ENCODE data around the gene POU4F1.

Gene POU4F1

GRCh38 chr13:78599645-78600279, 3.6 kb downstream of the POU4F1 start:
- Histone ChIP-seq H3K4me2 (ENCODE audit: low read length) (no peak overlapping the region), H3K27me3 (ENCODE audit: control insufficient read depth, insufficient read depth, low read length) (peaks cover 27% of the 10 kb centered on the region), H2AFZ (no peak overlapping the region), H3K9ac (no peak overlapping the region), H3K79me2 (no peaks in the 10 kb centered on the region), H3K27ac (no peak overlapping the region), H3K4me1 (no peaks in the 10 kb centered on the region), H3K9me3 (ENCODE audit: control insufficient read depth, low read length) (no peaks in the 10 kb centered on the region), H3K4me3 (ENCODE audit: low read depth, low read length) (no peak overlapping the region), H3K36me3 (ENCODE audit: control insufficient read depth, insufficient read depth, low read length) (no peaks in the 10 kb centered on the region)
- no peak for TF ChIP-seq CTCF (IDR thresholded peaks at IDR 0.05)

- H3K27me3 ChIP-seq (ENCODE audit: control insufficient read depth, insufficient read depth, low read length) = peaks cover 27% of the 10 kb centered on the region
- no peaks in the 10 kb centered on the region for H3K4me1 ChIP-seq
- H3K36me3 ChIP-seq (ENCODE audit: control insufficient read depth, insufficient read depth, low read length) = no peaks in the 10 kb centered on the region
- no peaks in the 10 kb centered on the region for H3K79me2 ChIP-seq
- H3K4me3 ChIP-seq (ENCODE audit: low read depth, low read length) = no peak overlapping the region
- H3K9ac ChIP-seq = no peak overlapping the region
- H2AFZ ChIP-seq = no peak overlapping the region
- no peaks in the 10 kb centered on the region for H3K9me3 ChIP-seq (ENCODE audit: control insufficient read depth, low read length)
- no peak for TF ChIP-seq CTCF (IDR thresholded peaks at IDR 0.05)
- H3K4me2 ChIP-seq (ENCODE audit: low read length) = no peak overlapping the region
- H3K27ac ChIP-seq = no peak overlapping the region
These were observed 4.2 kb downstream of the POU4F1 start for GRCh38 chr13:78598966-78599644.

GRCh38 chr13:78598116-78598781, 5.1 kb downstream of the POU4F1 start:
- Histone ChIP-seq H3K9ac (no peak overlapping the region), H3K4me1 (no peaks in the 10 kb centered on the region), H3K36me3 (ENCODE audit: control insufficient read depth, insufficient read depth, low read length) (no peaks in the 10 kb centered on the region), H3K9me3 (ENCODE audit: control insufficient read depth, low read length) (no peaks in the 10 kb centered on the region), H3K27ac (no peak overlapping the region), H3K79me2 (no peaks in the 10 kb centered on the region), H3K27me3 (ENCODE audit: control insufficient read depth, insufficient read depth, low read length) (peaks cover 22% of the 10 kb centered on the region), H2AFZ (no peak overlapping the region), H3K4me2 (ENCODE audit: low read length) (no peak overlapping the region), H3K4me3 (ENCODE audit: low read depth, low read length) (no peak overlapping the region)
- TF ChIP-seq CTCF (IDR thresholded peaks at IDR 0.05) = no peak

- H3K27ac ChIP-seq = no peak overlapping the region
- H2AFZ ChIP-seq = no peak overlapping the region
- no peaks in the 10 kb centered on the region for H3K36me3 ChIP-seq (ENCODE audit: control insufficient read depth, insufficient read depth, low read length)
- H3K79me2 ChIP-seq = no peaks in the 10 kb centered on the region
- H3K4me3 ChIP-seq (ENCODE audit: low read depth, low read length) = no peak overlapping the region
- no peak overlapping the region for H3K4me2 ChIP-seq (ENCODE audit: low read length)
- no peak overlapping the region for H3K9ac ChIP-seq
- no peaks in the 10 kb centered on the region for H3K4me1 ChIP-seq
- TF ChIP-seq CTCF (IDR thresholded peaks at IDR 0.05) = no peak
- no peaks in the 10 kb centered on the region for H3K9me3 ChIP-seq (ENCODE audit: control insufficient read depth, low read length)
- peaks cover 18% of the 10 kb centered on the region for H3K27me3 ChIP-seq (ENCODE audit: control insufficient read depth, insufficient read depth, low read length)
These were observed 5.8 kb downstream of the POU4F1 start for GRCh38 chr13:78597602-78597932.

Measured in parathyroid adenoma (tissue), 2 donors.